ENCODE data around the gene ERI3.

GRCh38 chr1:44327679-44328491 is 27.2 kb downstream of the ERI3 start:
- no peak for TF ChIP-seq POLR2A (IDR thresholded peaks at IDR 0.05; ENCODE audit: low read length)
- TF ChIP-seq FOXS1 (CRISPR knock-in tag; IDR thresholded peaks at IDR 0.05): no peak
- no peak for TF ChIP-seq ESRRA (IDR thresholded peaks at IDR 0.05; ENCODE audit: borderline replicate concordance, low read length)
- TF ChIP-seq CTCF (IDR thresholded peaks at IDR 0.05): no peak
- TF ChIP-seq CBX2 (IDR thresholded peaks at IDR 0.05; ENCODE audit: borderline replicate concordance, low read depth): no peak
- TF ChIP-seq POLR2AphosphoS2 (conservative IDR thresholded peaks at IDR 0.05; ENCODE audit: low read length): no peak
